ENCODE data around the gene DPP3.
"Not testable (repeated sequence)": the region's sequence is repeated elsewhere in the genome, so short reads cannot be mapped to it uniquely, and the experiment has no call there.

The DPP3 gene

GRCh38 chr11:66480117-66480938 is at the start of gene DPP3:
Gene DPP3 (plus strand): TSS chr11:66480434. CDS start chr11:66482201, 1,767 bp downstream.
- intact Hi-C loops (cut with DNase I): no loop called here
- peak; percentile 94 to 99 (median 98) for DNase-seq

- intact Hi-C loops (cut with DNase I); DNase-seq: not testable (repeated sequence)
Measured at GRCh38 chr11:66431287-66431686, 48.9 kb upstream of the DPP3 start.

- intact Hi-C loops (cut with DNase I); DNase-seq: not testable (repeated sequence)
Measured at GRCh38 chr11:66431871-66432329, 48.3 kb upstream of the DPP3 start.

GRCh38 chr11:66432597-66432996 is 47.6 kb upstream of the DPP3 start:
- intact Hi-C loops (cut with DNase I): no loop called here
- DNase-seq: no peak

GRCh38 chr11:66437979-66438503 is 42.2 kb upstream of the DPP3 start:
- DNase-seq: no peak
- intact Hi-C loops (cut with DNase I): loop anchor here (2.0 to 5.0 kb wide), 2 partner anchors 39 to 241 kb away; no protein-coding TSS in a partner anchor

GRCh38 chr11:66438504-66439466 is 41.4 kb upstream of the DPP3 start, which contains the start of gene MRPL11:
Gene MRPL11 (minus strand): TSS chr11:66438848. CDS start chr11:66438754, 94 bp downstream.
- peak; percentile 82 to 96 (median 91) for DNase-seq
- intact Hi-C loops (cut with DNase I): loop anchor here (2.0 to 5.0 kb wide), 2 partner anchors 39 to 240 kb away; no protein-coding TSS in a partner anchor

- intact Hi-C loops (cut with DNase I); DNase-seq: not testable (repeated sequence)
Measured at GRCh38 chr11:66440101-66440939, 39.9 kb upstream of the DPP3 start.

GRCh38 chr11:66440940-66441282 is 39.3 kb upstream of the DPP3 start:
- intact Hi-C loops (cut with DNase I): not testable (repeated sequence)

GRCh38 chr11:66443602-66444001 is 36.6 kb upstream of the DPP3 start:
- DNase-seq: no peak
- intact Hi-C loops (cut with DNase I): no loop called here

More at GRCh38 chr11:66440940-66441282, 39.3 kb upstream of the DPP3 start:
- not testable (repeated sequence) for DNase-seq

GRCh38 chr11:66447012-66447411 is 33.2 kb upstream of the DPP3 start:
- no peak for DNase-seq
- intact Hi-C loops (cut with DNase I): no loop called here

- intact Hi-C loops (cut with DNase I): no loop called here
- DNase-seq: no peak
Measured at GRCh38 chr11:66448523-66448922, 31.7 kb upstream of the DPP3 start.

GRCh38 chr11:66450560-66450959 is 29.7 kb upstream of the DPP3 start:
- intact Hi-C loops (cut with DNase I): no loop called here
- DNase-seq: no peak

GRCh38 chr11:66451663-66452062 is 28.6 kb upstream of the DPP3 start:
- intact Hi-C loops (cut with DNase I): no loop called here
- no peak for DNase-seq

GRCh38 chr11:66454247-66454646 is 26.0 kb upstream of the DPP3 start:
- intact Hi-C loops (cut with DNase I): no loop called here
- DNase-seq: no peak

GRCh38 chr11:66454828-66455227 is 25.4 kb upstream of the DPP3 start:
- no peak for DNase-seq
- intact Hi-C loops (cut with DNase I): no loop called here

- no peak for DNase-seq
- intact Hi-C loops (cut with DNase I): no loop called here
Measured at GRCh38 chr11:66457826-66458225, 22.4 kb upstream of the DPP3 start.

GRCh38 chr11:66459138-66459778 is 21.0 kb upstream of the DPP3 start:
- DNase-seq: no peak
- intact Hi-C loops (cut with DNase I): no loop called here

GRCh38 chr11:66462010-66462409 is 18.2 kb upstream of the DPP3 start:
- intact Hi-C loops (cut with DNase I): no loop called here
- no peak for DNase-seq
